Effector memory CD8-positive, alpha-beta T cell (primary cell): ENCODE data around the gene MSLN.

Source experiments
- ATAC-seq: fragments of 150-1000 bp; cut with Tn5 transposase; replicated peaks from 2 replicates; pipeline ENCODE4 v1.10.0; 2021; ENCODE audit warnings: mild to moderate bottlenecking, moderate library complexity
- DNase-seq, 3 experiments: peaks; one replicate each; pipeline ENCODE4 v3.0.0; 2021
- H3K27ac Mint-ChIP-seq, 2 donors: one replicate each; pipeline ENCODE4 v1.8.0; 2022; ENCODE audit warnings: mild to moderate bottlenecking in 2 of 2, mixed read lengths in 2 of 2, moderate library complexity in 2 of 2
- H3K27me3 Mint-ChIP-seq, 2 donors: one replicate each; pipeline ENCODE4 v1.8.0; 2022; ENCODE audit warnings: mixed read lengths in 2 of 2
- H3K36me3 Mint-ChIP-seq: one replicate; pipeline ENCODE4 v1.8.0; 2022; ENCODE audit warnings: mild to moderate bottlenecking, moderate library complexity, mixed read lengths; ENCODE audit not compliant: insufficient read depth
- H3K4me1 Mint-ChIP-seq, 2 donors: one replicate each; pipeline ENCODE4 v1.8.0; 2022; ENCODE audit warnings: low read depth in 2 of 2, mixed read lengths in 2 of 2
- H3K4me3 Mint-ChIP-seq, 2 donors: one replicate each; pipeline ENCODE4 v1.8.0; 2022; ENCODE audit warnings: mild to moderate bottlenecking in 2 of 2, mixed read lengths in 2 of 2, moderate library complexity in 2 of 2
- H3K9me3 Mint-ChIP-seq, 2 donors: one replicate each; pipeline ENCODE4 v1.8.0; 2022; ENCODE audit warnings: mixed read lengths in 2 of 2

The MSLN gene

DNA sequence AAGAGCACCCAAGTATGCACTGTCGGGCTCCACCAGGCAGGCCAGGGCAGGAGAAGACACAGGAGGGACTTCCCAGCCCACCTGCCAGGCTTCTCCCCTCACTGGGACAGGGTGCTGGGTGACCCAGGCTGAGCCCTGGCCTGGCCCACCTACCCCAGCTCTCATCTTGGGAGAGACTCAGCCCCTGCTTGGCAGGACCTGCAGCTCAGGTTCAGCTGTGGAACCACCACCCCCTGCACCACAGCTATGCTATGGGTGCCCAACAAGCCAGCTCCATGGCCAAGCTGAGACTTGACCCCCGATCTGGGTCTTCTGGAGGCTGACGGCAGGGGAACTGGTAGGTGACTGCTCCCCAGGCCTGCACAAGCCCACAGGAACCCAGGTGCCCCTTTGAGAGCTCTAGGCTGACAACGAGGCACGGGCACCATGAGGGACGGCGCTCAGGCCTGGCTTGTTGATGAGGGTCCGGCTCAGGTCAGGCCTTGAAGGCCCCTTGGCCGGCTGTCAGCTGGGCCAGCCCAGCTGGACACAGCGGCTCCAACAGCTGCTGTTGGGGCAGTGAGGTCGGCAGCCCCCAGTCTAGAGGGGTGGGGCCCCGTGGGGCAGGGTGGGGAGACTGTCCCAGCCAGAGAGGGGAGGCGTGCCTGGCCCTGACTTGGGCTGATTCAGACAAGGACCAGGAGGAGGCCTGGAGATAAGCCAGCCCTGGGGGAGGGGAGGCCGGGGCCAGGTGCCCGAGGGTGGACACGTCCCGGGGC is 23.0 kb downstream of the MSLN start:
- peaks cover 0 to 6% of the 10 kb centered on the region in 2 donors for H3K27me3 Mint-ChIP-seq
- DNase-seq (no peak), ATAC-seq (no peak)
- H3K9me3 Mint-ChIP-seq, result no peaks in the 10 kb centered on the region
- H3K4me3 Mint-ChIP-seq, result no peak overlapping the region
- peaks cover 5% of the 10 kb centered on the region for H3K36me3 Mint-ChIP-seq
- H3K4me1 Mint-ChIP-seq, result peaks cover 7% of the 10 kb centered on the region in 2 donors
- no peak overlapping the region for H3K27ac Mint-ChIP-seq

GRCh38 chr16:784431-784830 is 23.9 kb downstream of the MSLN start:
- no peaks in the 10 kb centered on the region for H3K9me3 Mint-ChIP-seq

GRCh38 chr16:785563-786535 is 25.3 kb downstream of the MSLN start:
- H3K9me3 Mint-ChIP-seq, result no peaks in the 10 kb centered on the region
- peaks cover 5% of the 10 kb centered on the region for H3K36me3 Mint-ChIP-seq
- H3K4me1 Mint-ChIP-seq, result peaks cover 7 to 10% of the 10 kb centered on the region in 2 donors
- no peak overlapping the region for H3K27ac Mint-ChIP-seq
- ATAC-seq (peak; percentile 18), DNase-seq (peak; percentile 70 to 75 (median 74))
- peak overlapping the region; percentile 81 to 84 for H3K4me3 Mint-ChIP-seq
- no peaks in the 10 kb centered on the region for H3K27me3 Mint-ChIP-seq

More at GRCh38 chr16:784431-784830, 23.9 kb downstream of the MSLN start:
- Mint-ChIP-seq H3K27ac (no peak overlapping the region), H3K27me3 (peaks cover 0 to 6% of the 10 kb centered on the region in 2 donors), H3K36me3 (peaks cover 5% of the 10 kb centered on the region), H3K4me3 (no peak overlapping the region), H3K4me1 (peaks cover 7% of the 10 kb centered on the region in 2 donors)
- ATAC-seq (no peak), DNase-seq (no peak)

GRCh38 chr16:787321-787966 is 26.9 kb downstream of the MSLN start:
- Mint-ChIP-seq H3K4me1 (peaks cover 7 to 10% of the 10 kb centered on the region in 2 donors), H3K27ac (no peak overlapping the region), H3K36me3 (peaks cover 5% of the 10 kb centered on the region), H3K9me3 (no peaks in the 10 kb centered on the region), H3K27me3 (no peaks in the 10 kb centered on the region), H3K4me3 (peak overlapping the region; percentile 81 to 84)
- no peak for DNase-seq
- ATAC-seq, result no peak

- Mint-ChIP-seq H3K27me3 (no peaks in the 10 kb centered on the region), H3K36me3 (peaks cover 5% of the 10 kb centered on the region), H3K27ac (no peak within 1 kb of the TSS), H3K4me3 (peak within 1 kb of the TSS; percentile 81 to 84), H3K4me1 (peaks cover 7 to 10% of the 10 kb centered on the region in 2 donors), H3K9me3 (no peaks in the 10 kb centered on the region)
- ATAC-seq, result peak; percentile 16
- DNase-seq, result peak in 1 of 3 experiments; percentile 16
Measured at GRCh38 chr16:787978-788398, 27.5 kb downstream of the MSLN start, which contains the start of gene RPUSD1. Gene RPUSD1 (minus strand): TSS chr16:788381. CDS start chr16:787737, 644 bp downstream.

DNA sequence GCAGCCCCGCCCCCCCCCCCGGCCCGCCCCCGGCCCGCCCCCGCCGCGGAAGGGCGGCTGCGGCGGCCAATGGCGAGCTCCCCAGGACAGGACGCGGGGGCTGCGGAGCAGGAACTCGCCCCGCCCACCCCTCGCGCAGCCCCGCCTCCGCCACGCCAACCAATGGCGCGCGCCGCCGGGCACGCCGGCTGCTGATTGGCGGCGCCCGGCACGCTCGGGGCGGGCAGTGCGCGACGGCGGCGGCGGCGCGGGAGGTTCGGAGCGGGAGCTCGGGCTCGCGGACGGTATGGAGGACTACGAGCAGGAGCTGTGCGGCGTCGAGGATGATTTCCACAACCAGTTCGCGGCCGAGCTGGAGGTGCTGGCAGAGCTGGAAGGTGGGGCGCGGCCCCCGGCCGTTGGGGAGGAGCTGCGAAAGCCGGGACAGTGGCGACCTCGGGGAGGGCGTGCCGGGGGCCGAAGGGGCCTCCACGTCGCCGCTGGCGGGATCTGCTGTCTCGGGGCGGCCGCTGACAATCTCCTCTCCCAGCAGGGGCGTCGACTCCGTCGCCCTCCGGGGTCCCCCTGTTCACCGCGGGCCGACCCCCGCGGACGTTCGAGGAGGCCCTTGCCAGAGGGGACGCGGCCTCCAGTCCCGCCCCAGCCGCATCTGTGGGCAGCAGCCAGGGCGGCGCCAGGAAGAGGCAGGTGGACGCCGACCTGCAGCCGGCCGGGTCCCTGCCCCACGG is 28.0 kb downstream of the MSLN start, which contains the start of gene CHTF18:
CHTF18 (plus strand) TSS at position 222 of the 728 bp plus-strand sequence; CDS start at position 287, 65 bp downstream.
- peaks cover 5% of the 10 kb centered on the region for H3K36me3 Mint-ChIP-seq
- DNase-seq (peak; percentile 85 to 94 (median 91)), ATAC-seq (peak; percentile 95)
- peaks cover 7 to 10% of the 10 kb centered on the region in 2 donors for H3K4me1 Mint-ChIP-seq
- peak within 1 kb of the TSS; percentile 81 to 84 for H3K4me3 Mint-ChIP-seq
- H3K27me3 Mint-ChIP-seq, result no peaks in the 10 kb centered on the region
- H3K27ac Mint-ChIP-seq, result no peak within 1 kb of the TSS
- no peaks in the 10 kb centered on the region for H3K9me3 Mint-ChIP-seq

GRCh38 chr16:789191-789850 is 28.8 kb downstream of the MSLN start:
- Mint-ChIP-seq H3K27ac (no peak overlapping the region), H3K4me1 (peaks cover 7 to 10% of the 10 kb centered on the region in 2 donors), H3K27me3 (no peaks in the 10 kb centered on the region), H3K4me3 (peak overlapping the region; percentile 59 to 68), H3K36me3 (peaks cover 5% of the 10 kb centered on the region), H3K9me3 (no peaks in the 10 kb centered on the region)
- ATAC-seq, result no peak
- no peak for DNase-seq

DNA sequence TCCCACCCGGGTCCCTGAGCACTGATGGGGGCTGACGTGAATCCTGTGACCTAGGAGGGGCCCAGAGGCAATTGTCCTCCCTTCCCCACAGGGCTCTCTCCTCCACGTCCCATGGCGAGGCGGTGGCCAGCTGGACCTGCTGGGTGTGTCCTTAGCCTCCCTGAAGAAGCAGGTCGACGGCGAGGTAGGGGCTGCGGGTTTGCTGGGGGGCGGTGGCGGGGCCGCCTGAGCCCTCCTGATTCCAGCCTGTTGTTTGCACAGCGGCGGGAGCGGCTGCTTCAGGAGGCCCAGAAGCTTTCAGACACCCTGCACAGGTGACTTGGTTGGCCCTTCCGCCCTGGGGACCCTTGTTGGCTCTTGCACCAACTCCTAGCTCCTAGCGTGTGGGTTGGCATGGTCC is 29.6 kb downstream of the MSLN start:
- Mint-ChIP-seq H3K4me1 (peaks cover 2 to 7% of the 10 kb centered on the region in 2 donors), H3K9me3 (no peaks in the 10 kb centered on the region), H3K27me3 (no peaks in the 10 kb centered on the region), H3K27ac (no peak overlapping the region), H3K36me3 (peaks cover 1% of the 10 kb centered on the region), H3K4me3 (peak overlapping the region; percentile 59 to 68)
- DNase-seq, result no peak
- no peak for ATAC-seq

DNA sequence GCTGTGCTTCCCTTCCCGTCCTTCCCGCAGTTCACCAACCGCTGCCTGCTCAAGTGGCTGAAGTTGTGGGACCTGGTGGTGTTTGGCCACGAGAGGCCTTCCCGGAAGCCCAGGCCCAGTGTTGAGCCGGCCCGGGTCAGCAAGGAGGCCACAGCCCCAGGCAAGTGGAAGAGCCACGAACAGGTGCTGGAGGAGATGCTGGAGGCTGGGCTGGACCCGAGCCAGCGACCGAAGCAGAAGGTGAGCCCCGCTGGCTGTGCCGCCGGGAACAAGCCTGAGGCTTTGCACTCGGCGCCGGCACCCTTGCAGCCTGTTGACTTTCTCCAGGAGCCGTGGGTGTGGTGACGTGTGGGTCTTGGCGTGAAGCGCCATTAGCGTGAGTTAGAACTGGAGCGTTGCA is 30.6 kb downstream of the MSLN start:
- Mint-ChIP-seq H3K27ac (no peak overlapping the region), H3K36me3 (no peaks in the 10 kb centered on the region), H3K4me1 (peaks cover 0 to 8% of the 10 kb centered on the region in 2 donors), H3K4me3 (no peak overlapping the region), H3K27me3 (no peaks in the 10 kb centered on the region), H3K9me3 (no peaks in the 10 kb centered on the region)
- ATAC-seq (no peak), DNase-seq (no peak)

DNA sequence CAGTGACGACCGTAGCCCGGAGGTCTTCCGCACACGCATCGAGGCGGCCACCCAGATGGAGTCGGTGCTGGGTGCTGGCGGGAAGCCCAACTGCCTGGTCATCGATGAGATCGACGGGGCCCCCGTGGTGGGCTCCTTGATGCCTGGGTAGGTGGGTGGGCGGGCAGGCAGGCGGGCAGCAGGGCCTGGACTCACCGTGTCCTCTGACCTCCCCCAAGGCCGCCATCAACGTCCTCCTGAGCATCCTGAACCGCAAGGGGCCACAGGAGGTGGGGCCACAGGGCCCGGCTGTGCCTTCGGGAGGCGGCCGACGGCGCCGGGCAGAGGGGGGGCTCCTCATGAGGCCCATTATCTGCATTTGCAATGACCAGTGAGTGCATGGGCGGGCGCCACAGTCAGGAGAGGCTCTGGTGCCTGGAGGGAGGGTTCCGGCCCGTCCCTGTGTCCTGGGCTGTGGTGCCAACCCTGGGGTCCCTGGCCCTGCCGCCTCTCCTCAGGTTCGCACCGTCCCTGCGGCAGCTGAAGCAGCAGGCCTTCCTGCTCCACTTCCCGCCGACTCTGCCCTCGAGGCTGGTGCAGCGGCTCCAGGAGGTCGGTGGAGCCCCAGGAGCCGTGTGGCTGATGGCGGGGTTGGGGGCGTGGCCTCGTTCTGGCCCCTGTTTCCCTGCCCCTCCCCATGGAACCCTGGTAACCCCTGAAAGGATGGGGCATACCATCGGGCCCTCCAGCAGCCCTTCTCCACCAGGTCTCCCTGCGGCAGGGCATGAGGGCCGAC is 31.9 kb downstream of the MSLN start:
- Mint-ChIP-seq H3K27ac (no peak overlapping the region), H3K27me3 (no peaks in the 10 kb centered on the region), H3K4me3 (no peak overlapping the region), H3K4me1 (peaks cover 0 to 5% of the 10 kb centered on the region in 2 donors), H3K9me3 (no peaks in the 10 kb centered on the region), H3K36me3 (no peaks in the 10 kb centered on the region)
- DNase-seq, result no peak
- no peak for ATAC-seq

- H3K4me3 Mint-ChIP-seq, result no peak overlapping the region
- H3K27ac Mint-ChIP-seq, result no peak overlapping the region
- H3K4me1 Mint-ChIP-seq, result peaks cover 0 to 5% of the 10 kb centered on the region in 2 donors
- H3K27me3 Mint-ChIP-seq, result peaks cover 0 to 8% of the 10 kb centered on the region in 2 donors
- H3K36me3 Mint-ChIP-seq, result no peaks in the 10 kb centered on the region
- ATAC-seq, result no peak
- no peak for DNase-seq
- H3K9me3 Mint-ChIP-seq, result no peaks in the 10 kb centered on the region
Measured at GRCh38 chr16:793414-793813, 32.9 kb downstream of the MSLN start.
